ENCODE measurements around the gene PLEKHN1. TPM values are rescaled to one million over a fixed set of nuclear protein-coding genes. Genes with fewer than 3 reads are reported as not detected.
A peak's percentile ranks its signal among the peaks of the same experiment; 100 is the strongest.
"Not testable (repeated sequence)": the region's sequence is repeated elsewhere in the genome, so short reads cannot be mapped to it uniquely, and the experiment has no call there.

The PLEKHN1 gene
- total and polyA plus RNA-seq, 2 experiments from 2014 or later: 1.7 to 2.1 TPM

DNA sequence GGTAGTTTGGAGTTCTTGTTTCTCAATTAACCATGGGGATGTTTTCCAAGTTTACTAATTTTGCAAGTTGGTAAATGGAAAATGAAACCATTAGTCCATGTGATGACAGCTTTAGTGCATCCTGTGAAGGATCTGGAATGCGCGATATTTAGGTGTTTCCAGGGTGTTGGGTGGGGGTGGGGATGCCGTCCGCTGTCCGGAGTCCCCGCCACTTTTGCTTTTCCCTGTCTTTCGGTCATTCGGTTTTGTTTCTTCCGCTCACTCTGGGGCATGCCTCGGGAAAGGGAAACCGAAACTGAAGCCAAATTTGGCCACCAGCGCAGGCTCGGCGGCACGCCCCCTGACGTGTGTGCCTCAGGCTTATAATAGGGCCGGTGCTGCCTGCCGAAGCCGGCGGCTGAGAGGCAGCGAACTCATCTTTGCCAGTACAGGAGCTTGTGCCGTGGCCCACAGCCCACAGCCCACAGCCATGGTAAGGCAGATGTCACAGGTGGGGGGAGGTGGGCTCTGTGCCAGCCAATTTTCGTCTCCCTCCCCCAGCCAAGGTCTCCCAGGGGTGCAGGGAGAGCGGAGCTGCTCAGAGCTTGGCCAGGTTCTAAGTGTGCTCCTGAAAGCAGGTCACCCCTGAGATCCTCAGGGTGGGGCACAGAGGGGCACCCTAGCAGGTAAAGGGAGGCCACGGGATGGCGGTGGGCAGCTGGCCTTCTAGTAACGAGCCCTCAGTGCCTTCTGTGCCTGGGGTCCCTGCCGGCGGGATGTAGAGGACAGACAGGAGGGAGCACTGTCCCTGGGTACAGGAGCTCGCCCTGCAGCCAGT lies 47.0 kb downstream of the PLEKHN1 start, which contains the start of gene ISG15:
Gene ISG15 (plus strand): TSS at position 393 of the 817 bp plus-strand sequence. CDS start 77 bp downstream, at position 470.
- no peaks in the 10 kb centered on the region for H3K9me2 ChIP-seq (ENCODE audit: insufficient read depth)
- H3K27me3 ChIP-seq (replicated peaks; ENCODE audit: insufficient read depth): no peaks in the 10 kb centered on the region
- 1 to 3% methylated on average over 30 of the region's 30 CpGs for whole genome bisulfite sequencing, 2 experiments (ENCODE audit: low coverage in 1 of 2, low lambda C conversion rate in 2 of 2, missing lambda C conversion rate in 2 of 2)
- H4K20me1 ChIP-seq (ENCODE audit: insufficient read depth): no peaks in the 10 kb centered on the region
- peak within 1 kb of the TSS; percentile 87 for H3K4me2 ChIP-seq (ENCODE audit: unreplicated experiment)
- no peaks in the 10 kb centered on the region for H3K9me3 ChIP-seq (ENCODE audit: low read depth)
- H3K4me3 ChIP-seq: peak within 1 kb of the TSS; percentile 73
- H3K36me3 ChIP-seq (ENCODE audit: low read depth): no peaks in the 10 kb centered on the region
- peak within 1 kb of the TSS; percentile 79 for H3K9ac ChIP-seq
- H3K79me2 ChIP-seq (ENCODE audit: insufficient read depth): no peaks in the 10 kb centered on the region
- peak within 1 kb of the TSS; percentile 55 for H3K27ac ChIP-seq
- H3F3A ChIP-seq (ENCODE audit: insufficient read depth): no peaks in the 10 kb centered on the region
- peak; percentile 96 for DNase-seq
- H3K4me1 ChIP-seq (ENCODE audit: insufficient read depth): peaks cover 4% of the 10 kb centered on the region; the same call in 1 of the 2 replicates
- TF ChIP-seq EZH2phosphoT487 (IDR thresholded peaks at IDR 0.05; ENCODE audit: insufficient read depth, low read depth) (no peak), EZH2 (IDR thresholded peaks at IDR 0.05; ENCODE audit: insufficient read depth, poor library complexity, severe bottlenecking) (no peak)
- H2AFZ ChIP-seq: peak within 1 kb of the TSS; percentile 79
- in situ Hi-C loops (cut with MboI): no loop called here

DNA sequence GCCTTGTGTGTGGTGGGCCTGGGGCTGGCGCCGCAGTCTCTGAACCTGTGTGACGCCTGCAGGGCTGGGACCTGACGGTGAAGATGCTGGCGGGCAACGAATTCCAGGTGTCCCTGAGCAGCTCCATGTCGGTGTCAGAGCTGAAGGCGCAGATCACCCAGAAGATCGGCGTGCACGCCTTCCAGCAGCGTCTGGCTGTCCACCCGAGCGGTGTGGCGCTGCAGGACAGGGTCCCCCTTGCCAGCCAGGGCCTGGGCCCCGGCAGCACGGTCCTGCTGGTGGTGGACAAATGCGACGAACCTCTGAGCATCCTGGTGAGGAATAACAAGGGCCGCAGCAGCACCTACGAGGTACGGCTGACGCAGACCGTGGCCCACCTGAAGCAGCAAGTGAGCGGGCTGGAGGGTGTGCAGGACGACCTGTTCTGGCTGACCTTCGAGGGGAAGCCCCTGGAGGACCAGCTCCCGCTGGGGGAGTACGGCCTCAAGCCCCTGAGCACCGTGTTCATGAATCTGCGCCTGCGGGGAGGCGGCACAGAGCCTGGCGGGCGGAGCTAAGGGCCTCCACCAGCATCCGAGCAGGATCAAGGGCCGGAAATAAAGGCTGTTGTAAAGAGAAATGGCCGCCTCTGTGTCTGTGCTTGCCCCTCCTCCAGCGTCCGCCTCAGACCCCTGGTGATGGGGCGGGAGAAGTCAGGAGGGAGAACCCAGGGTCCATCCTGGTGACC lies 47.8 kb downstream of the PLEKHN1 start:
- in situ Hi-C loops (cut with MboI): no loop called here
- H3K4me1 ChIP-seq (ENCODE audit: insufficient read depth): peaks cover 4% of the 10 kb centered on the region; the same call in 1 of the 2 replicates
- H3K36me3 ChIP-seq (ENCODE audit: low read depth): no peaks in the 10 kb centered on the region
- H3K9ac ChIP-seq: peak overlapping the region; percentile 79
- H3K27me3 ChIP-seq (replicated peaks; ENCODE audit: insufficient read depth): no peaks in the 10 kb centered on the region
- no peaks in the 10 kb centered on the region for H4K20me1 ChIP-seq (ENCODE audit: insufficient read depth)
- H3K4me3 ChIP-seq: peak overlapping the region; percentile 73
- TF ChIP-seq EZH2phosphoT487 (IDR thresholded peaks at IDR 0.05; ENCODE audit: insufficient read depth, low read depth) (no peak), EZH2 (IDR thresholded peaks at IDR 0.05; ENCODE audit: insufficient read depth, poor library complexity, severe bottlenecking) (no peak)
- H2AFZ ChIP-seq: peak overlapping the region; percentile 79
- WGBS, 2 experiments (ENCODE audit: low coverage in 1 of 2, low lambda C conversion rate in 2 of 2, missing lambda C conversion rate in 2 of 2): 23 to 41% methylated on average over 41 of the region's 41 CpGs
- no peaks in the 10 kb centered on the region for H3K79me2 ChIP-seq (ENCODE audit: insufficient read depth)
- H3K27ac ChIP-seq: peak overlapping the region; percentile 55
- H3K9me3 ChIP-seq (ENCODE audit: low read depth): no peaks in the 10 kb centered on the region
- DNase-seq: peak; percentile 71
- peak overlapping the region; percentile 87 for H3K4me2 ChIP-seq (ENCODE audit: unreplicated experiment)
- no peaks in the 10 kb centered on the region for H3K9me2 ChIP-seq (ENCODE audit: insufficient read depth)
- no peaks in the 10 kb centered on the region for H3F3A ChIP-seq (ENCODE audit: insufficient read depth)

DNA sequence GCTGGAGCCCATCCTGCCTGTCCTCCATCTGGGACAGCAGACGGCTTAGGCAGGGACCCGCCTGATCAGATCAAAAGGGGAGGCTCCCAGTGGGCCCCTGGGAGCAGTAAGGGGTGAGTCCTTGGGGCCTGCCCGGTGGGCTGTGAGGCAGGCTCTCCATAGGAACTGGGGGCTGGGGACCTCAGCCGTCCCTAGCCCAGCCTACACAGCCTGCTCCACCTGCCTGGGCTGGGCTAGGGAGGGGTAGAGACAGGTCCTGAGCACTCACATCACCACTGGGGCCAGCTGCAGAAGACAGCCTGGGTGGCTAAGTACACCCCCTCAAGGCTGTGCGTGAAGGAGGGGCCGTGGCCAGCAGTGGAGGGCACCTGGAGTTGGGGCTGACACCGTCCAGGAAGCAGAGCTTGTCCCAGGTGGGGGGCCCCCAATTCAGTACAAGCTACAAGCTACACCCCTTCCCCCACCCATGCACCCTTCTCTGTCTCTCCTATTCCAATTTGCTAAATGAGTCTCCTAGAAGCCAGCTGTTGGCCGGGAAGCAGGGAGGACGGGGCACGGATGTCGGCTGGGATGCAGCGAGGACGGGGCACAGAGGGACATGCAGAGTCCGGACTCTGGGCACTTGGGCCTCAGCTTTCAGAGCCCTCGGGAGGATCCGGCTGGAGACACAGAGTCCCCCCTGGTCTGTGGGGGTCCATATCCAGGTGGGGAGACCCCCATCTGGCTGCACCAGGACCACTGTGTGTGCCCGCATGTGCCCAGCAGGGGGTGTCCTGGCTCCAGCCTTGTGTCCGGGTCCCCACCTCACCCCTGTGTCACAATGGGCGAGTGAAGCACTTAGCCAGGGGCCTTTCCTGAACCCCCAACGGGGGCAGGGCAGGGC lies 48.8 kb downstream of the PLEKHN1 start:
- Histone ChIP-seq H3K79me2 (ENCODE audit: insufficient read depth) (no peaks in the 10 kb centered on the region), H2AFZ (peak overlapping the region; percentile 79; the same call in 1 of the 2 replicates), H3K4me2 (ENCODE audit: unreplicated experiment) (peak overlapping the region; percentile 87), H3K27ac (0 out of 2 replicates have a peak overlapping the region, but pooled peaks have one; percentile 55), H3K36me3 (ENCODE audit: low read depth) (no peaks in the 10 kb centered on the region), H3K27me3 (replicated peaks; ENCODE audit: insufficient read depth) (no peaks in the 10 kb centered on the region), H4K20me1 (ENCODE audit: insufficient read depth) (no peaks in the 10 kb centered on the region), H3F3A (ENCODE audit: insufficient read depth) (no peaks in the 10 kb centered on the region), H3K9ac (peak overlapping the region; percentile 79), H3K4me3 (no peak overlapping the region; the same call in 1 of the 2 replicates), H3K9me3 (ENCODE audit: low read depth) (no peaks in the 10 kb centered on the region), H3K4me1 (ENCODE audit: insufficient read depth) (peaks cover 4% of the 10 kb centered on the region; the same call in 1 of the 2 replicates), H3K9me2 (ENCODE audit: insufficient read depth) (no peaks in the 10 kb centered on the region)
- TF ChIP-seq EZH2 (IDR thresholded peaks at IDR 0.05; ENCODE audit: insufficient read depth, poor library complexity, severe bottlenecking) (no peak), EZH2phosphoT487 (IDR thresholded peaks at IDR 0.05; ENCODE audit: insufficient read depth, low read depth) (no peak)
- 81 to 85% methylated on average over 20 of the region's 20 CpGs for WGBS, 2 experiments (ENCODE audit: low coverage in 1 of 2, low lambda C conversion rate in 2 of 2, missing lambda C conversion rate in 2 of 2)
- in situ Hi-C loops (cut with MboI): no loop called here
- no peak for DNase-seq

DNA sequence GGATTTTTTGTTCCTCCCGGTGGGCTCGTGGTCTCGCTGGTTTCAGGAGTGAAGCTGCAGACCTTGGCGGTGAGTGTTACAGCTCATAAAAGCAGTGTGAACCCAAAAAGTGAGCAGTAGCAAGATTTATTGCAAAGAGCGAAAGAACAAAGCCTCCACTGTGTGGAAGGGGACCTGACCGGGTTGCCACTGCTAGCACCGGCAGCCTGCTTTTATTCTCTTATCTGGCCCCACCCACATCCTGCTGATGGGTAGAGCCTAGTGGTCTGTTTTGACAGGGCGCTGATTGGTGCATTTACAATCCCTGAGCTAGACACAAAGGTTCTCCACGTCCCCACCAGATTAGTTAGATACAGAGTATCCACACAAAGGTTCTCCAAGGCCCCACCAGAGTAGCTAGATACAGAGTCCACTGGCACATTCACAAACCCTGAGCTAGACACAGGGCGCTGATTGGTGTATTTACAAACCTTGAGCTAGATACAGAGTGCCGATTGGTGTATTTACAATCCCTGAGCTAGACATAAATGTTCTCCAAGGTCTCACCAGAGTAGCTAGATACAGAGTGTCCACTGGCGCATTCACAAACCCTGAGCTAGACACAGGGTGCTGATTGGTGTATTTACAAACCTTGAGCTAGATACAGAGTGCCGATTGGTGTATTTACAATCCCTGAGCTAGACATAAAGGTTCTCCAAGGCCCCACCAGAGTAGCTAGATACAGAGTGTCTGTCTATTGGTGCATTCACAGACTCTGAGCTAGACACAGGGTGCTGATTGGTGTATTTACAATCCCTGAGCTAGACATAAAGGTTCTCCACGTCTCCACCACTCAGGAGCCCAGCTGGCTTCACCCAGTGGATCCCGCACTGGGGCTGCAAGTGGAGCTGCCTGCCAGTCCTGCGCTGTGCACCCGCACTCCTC lies 51.4 kb downstream of the PLEKHN1 start:
- H3K4me1 ChIP-seq (ENCODE audit: insufficient read depth); H4K20me1 ChIP-seq (ENCODE audit: insufficient read depth); H3K27ac ChIP-seq; H3K4me2 ChIP-seq (ENCODE audit: unreplicated experiment); H3K9me2 ChIP-seq (ENCODE audit: insufficient read depth); H3K9ac ChIP-seq; H3K4me3 ChIP-seq; H3K9me3 ChIP-seq (ENCODE audit: low read depth); H3F3A ChIP-seq (ENCODE audit: insufficient read depth); H3K36me3 ChIP-seq (ENCODE audit: low read depth); H3K79me2 ChIP-seq (ENCODE audit: insufficient read depth); in situ Hi-C loops (cut with MboI); H2AFZ ChIP-seq; H3K27me3 ChIP-seq (replicated peaks; ENCODE audit: insufficient read depth); DNase-seq: not testable (repeated sequence)
- 87 to 94% methylated on average over 15 to 17 of the region's 17 CpGs for WGBS, 2 experiments (ENCODE audit: low coverage in 1 of 2, low lambda C conversion rate in 2 of 2, missing lambda C conversion rate in 2 of 2)

DNA sequence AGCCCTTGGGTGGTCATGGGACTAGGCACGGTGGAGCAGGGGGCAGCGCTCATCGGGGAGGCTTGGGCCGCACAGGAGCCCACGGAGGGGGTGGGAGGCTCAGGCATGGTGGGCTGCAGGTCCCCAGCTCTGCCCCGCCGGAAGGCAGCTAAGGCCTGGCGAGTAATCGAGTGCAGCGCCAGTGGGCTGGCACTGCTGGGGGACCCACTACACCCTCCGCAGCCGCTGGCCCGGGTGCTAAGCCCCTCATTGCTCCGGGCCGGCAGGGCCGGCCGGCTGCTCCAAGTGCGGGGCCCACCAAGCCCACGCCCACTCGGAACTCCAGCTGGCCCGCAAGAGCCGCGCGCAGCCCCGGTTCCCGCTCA lies 52.0 kb downstream of the PLEKHN1 start:
- 94 to 95% methylated on average over 23 to 26 of the region's 26 CpGs for WGBS, 2 experiments (ENCODE audit: low coverage in 1 of 2, low lambda C conversion rate in 2 of 2, missing lambda C conversion rate in 2 of 2)
- in situ Hi-C loops (cut with MboI): not testable (repeated sequence)

More for the DNA sequence above, 52.0 kb downstream of the PLEKHN1 start:
- H3K79me2 ChIP-seq (ENCODE audit: insufficient read depth); H3K4me3 ChIP-seq; H4K20me1 ChIP-seq (ENCODE audit: insufficient read depth); H3K4me1 ChIP-seq (ENCODE audit: insufficient read depth); H3F3A ChIP-seq (ENCODE audit: insufficient read depth); H3K9me3 ChIP-seq (ENCODE audit: low read depth); H3K9ac ChIP-seq; H3K9me2 ChIP-seq (ENCODE audit: insufficient read depth); H3K27ac ChIP-seq; H2AFZ ChIP-seq; DNase-seq; H3K36me3 ChIP-seq (ENCODE audit: low read depth); H3K27me3 ChIP-seq (replicated peaks; ENCODE audit: insufficient read depth); H3K4me2 ChIP-seq (ENCODE audit: unreplicated experiment): not testable (repeated sequence)
